ENCODE measurements around the gene PLSCR5.

Gene PLSCR5

GRCh38 chr3:146537603-146538002 lies 67.5 kb downstream of the PLSCR5 start:
- no peaks in the 10 kb centered on the region for H3K27me3 ChIP-seq (replicated peaks; ENCODE audit: control insufficient read depth, insufficient read depth, low read length)
- no peak for TF ChIP-seq CTCF (IDR thresholded peaks at IDR 0.05; ENCODE audit: insufficient read depth, low read length, poor library complexity, severe bottlenecking)
- H3K4me3 ChIP-seq (replicated peaks; ENCODE audit: low read depth, low read length) = no peak overlapping the region
- no peaks in the 10 kb centered on the region for H3K36me3 ChIP-seq (ENCODE audit: control insufficient read depth, insufficient read depth, low read length)
- DNase-seq (ENCODE audit: extremely low read depth, insufficient read length) = no peak

- H3K27me3 ChIP-seq (replicated peaks; ENCODE audit: control insufficient read depth, insufficient read depth, low read length) = no peaks in the 10 kb centered on the region
- H3K4me3 ChIP-seq (replicated peaks; ENCODE audit: low read depth, low read length) = no peak overlapping the region
- no peaks in the 10 kb centered on the region for H3K36me3 ChIP-seq (ENCODE audit: control insufficient read depth, insufficient read depth, low read length)
- no peak for TF ChIP-seq CTCF (IDR thresholded peaks at IDR 0.05; ENCODE audit: insufficient read depth, low read length, poor library complexity, severe bottlenecking)
- DNase-seq (ENCODE audit: extremely low read depth, insufficient read length) = no peak
Measured at GRCh38 chr3:146536681-146537080, 68.5 kb downstream of the PLSCR5 start.
